ENCODE data around the gene PNPLA2. TPM values are rescaled to one million over a fixed set of nuclear protein-coding genes. Genes with fewer than 3 reads are reported as not detected.

PNPLA2 gene
- total and polyA plus RNA-seq, 2 of the 8 experiments (the other 6 are each of a cell fraction or from before 2014, with no cell fraction given): 30.9 to 62.1 TPM

DNA sequence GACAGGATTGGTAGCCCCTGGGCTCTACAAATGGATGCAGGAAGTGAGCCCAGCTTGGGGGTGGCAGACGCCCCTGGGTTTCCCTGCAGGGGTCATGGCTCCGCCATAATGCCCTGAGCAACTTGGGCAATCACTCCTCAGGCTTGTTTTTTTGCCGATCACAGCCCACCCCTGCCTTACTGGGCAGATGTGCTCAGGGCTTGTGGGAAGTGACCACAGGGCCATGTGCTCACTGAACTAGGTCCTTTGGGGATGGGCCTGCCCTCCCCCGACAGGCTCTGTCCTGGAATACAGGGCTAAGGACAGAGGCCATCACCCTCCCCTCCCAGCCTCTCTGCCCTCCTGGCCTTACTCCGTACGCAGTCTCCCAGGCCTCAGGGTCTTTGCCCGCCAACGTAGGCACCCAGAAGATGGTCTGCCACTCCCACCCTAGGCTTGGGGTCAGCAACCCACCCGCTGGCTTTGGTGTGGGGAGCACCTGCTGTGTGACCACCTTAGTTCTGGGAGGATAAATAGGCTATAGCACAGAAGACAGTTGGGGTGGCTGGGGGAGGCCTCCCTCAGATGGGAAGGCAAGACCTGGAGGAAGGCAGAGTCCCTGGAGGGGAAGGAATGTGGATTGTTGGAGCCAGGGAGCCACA is 5.1 kb upstream of the PNPLA2 start:
- Histone ChIP-seq H2AFZ (ENCODE audit: low read length) (no peak overlapping the region), H3K36me3 (ENCODE audit: control insufficient read depth in 2 of 4, insufficient read depth in 4 of 4, low read length in 3 of 4) (peaks cover 16 to 29% (median 26%) of the 10 kb centered on the region in 4 experiments), H3K9me3 (ENCODE audit: insufficient read depth in 2 of 2, low read depth in 1 of 2, low read length in 1 of 2) (no peaks in the 10 kb centered on the region), H2BK15ac (ENCODE audit: low read length) (no peak overlapping the region), H3K56ac (replicated peaks; ENCODE audit: insufficient read length, low read depth, low read length) (no peak overlapping the region), H3K18ac (ENCODE audit: extremely low read depth, low read length) (no peak overlapping the region), H4K8ac (ENCODE audit: extremely low read depth, insufficient read depth, low read length) (no peak overlapping the region; the same call in 1 of the 2 replicates), H2AK5ac (ENCODE audit: low read depth, low read length) (peak overlapping the region; percentile 82; the same call in 1 of the 2 replicates), H3K9ac (replicated peaks in 1 of 4; ENCODE audit: extremely low read depth in 1 of 4, low read depth in 3 of 4, low read length in 3 of 4) (no peak overlapping the region), H3K4ac (replicated peaks; ENCODE audit: insufficient read length, low read depth, low read length) (no peak overlapping the region), H2BK120ac (replicated peaks; ENCODE audit: low read depth, low read length) (no peak overlapping the region), H3K27me3 (replicated peaks in 1 of 4; ENCODE audit: control insufficient read depth in 3 of 4, extremely low read depth in 1 of 4, insufficient read depth in 3 of 4, low read length in 3 of 4) (no peaks in the 10 kb centered on the region; a peak in 2 of 7 replicates), H2BK12ac (ENCODE audit: low read depth, low read length) (no peak overlapping the region), H4K91ac (replicated peaks; ENCODE audit: insufficient read length, low read length) (no peak overlapping the region), H3K14ac (ENCODE audit: insufficient read length) (no peak overlapping the region), H2BK5ac (ENCODE audit: low read depth, low read length) (peak overlapping the region; percentile 73; the same call in 1 of the 2 replicates), H3K23me2 (ENCODE audit: low read depth, low read length) (peaks cover 5% of the 10 kb centered on the region; the same call in 1 of the 2 replicates), H4K5ac (ENCODE audit: insufficient read length, low read depth, low read length) (no peak overlapping the region), H3K4me2 (ENCODE audit: insufficient read depth in 1 of 2, low read depth in 2 of 2, low read length in 2 of 2) (no peak overlapping the region), H3K23ac (ENCODE audit: insufficient read length) (no peak overlapping the region), H3K27ac (ENCODE audit: low read depth, low read length) (no peak overlapping the region), H3K79me2 (ENCODE audit: control insufficient read depth in 1 of 2, insufficient read depth in 2 of 2, low read length in 2 of 2) (peaks cover 7 to 31% of the 10 kb centered on the region in 2 experiments; a peak in 3 of 4 replicates), H3K79me1 (ENCODE audit: low read depth, low read length) (no peaks in the 10 kb centered on the region), H4K20me1 (replicated peaks in 1 of 2; ENCODE audit: control insufficient read depth in 1 of 2, insufficient read depth in 2 of 2, low read length in 2 of 2) (peaks cover 10 to 22% of the 10 kb centered on the region in 2 experiments), H2BK20ac (ENCODE audit: low read length) (no peak overlapping the region), H3K4me3 (ENCODE audit: extremely low read depth in 1 of 4, insufficient read depth in 2 of 4, low read depth in 3 of 4, low read length in 4 of 4) (no peak overlapping the region), H3K4me1 (replicated peaks in 1 of 4; ENCODE audit: control insufficient read depth in 3 of 4, insufficient read depth in 4 of 4, low read length in 3 of 4) (peaks cover under 1 to 13% (median 4%) of the 10 kb centered on the region in 4 experiments; a peak in 6 of 7 replicates)
- FAIRE-seq (no peak), DNase-seq (ENCODE audit: low read depth in 1 of 2, low spot score in 2 of 2) (no peak)
- CTCF ChIA-PET (ENCODE audit: partially characterized antibody): interaction anchor here (0.6 to 2.2 kb wide), 2 partner anchors 21 kb away, joined by 3 to 5 read pairs; no protein-coding TSS in a partner anchor
- POLR2A ChIA-PET (ENCODE audit: partially characterized antibody): interaction anchor here (0.5 to 53.0 kb wide), 10 partner anchors 2 to 277 kb away, joined by 3 to 1917 read pairs (median 4); partner anchors contain the start of genes CD151, CEND1, CRACR2B and GATD1
- WGBS, 2 experiments (ENCODE audit: extremely low coverage in 1 of 2, insufficient coverage in 1 of 2, insufficient read length in 1 of 2, insufficient replicate concordance in 2 of 2, low coverage in 1 of 2, low lambda C conversion rate in 2 of 2, missing lambda C conversion rate in 1 of 2): 87% methylated on average over 9 of the region's 9 CpGs; no CpG with 5 or more reads in 1 of the 2 experiments

Data from H1 (cell line).